HepG2 (cell line): ENCODE results near the gene LZTR1. TPM values are rescaled to one million over a fixed set of nuclear protein-coding genes. Genes with fewer than 3 reads are reported as not detected.
A peak's percentile ranks its signal among the peaks of the same experiment; 100 is the strongest.

ENCODE experiments used
- LRRFIP1 ChIP-seq: sonication (generic); formaldehyde crosslinking; conservative IDR thresholded peaks from 2 replicates; pipeline ENCODE4 v1.4.0; 2020; ENCODE audit warnings: missing genetic modification reagents
- MTERF4 ChIP-seq: sonication (generic); formaldehyde crosslinking; IDR thresholded peaks from 2 replicates; pipeline ENCODE4 v1.8.0; 2023; ENCODE audit warnings: mild to moderate bottlenecking, missing genetic modification reagents
- SALL1 ChIP-seq: sonication (generic); formaldehyde crosslinking; IDR thresholded peaks from 2 replicates; pipeline ENCODE4 v1.8.0; 2022; ENCODE audit warnings: mild to moderate bottlenecking, missing genetic modification reagents
- TBX3 ChIP-seq: fragments of 450-650 bp; IDR thresholded peaks from 2 replicates; pipeline ENCODE4 v1.6.1; 2017; ENCODE audit warnings: antibody characterized with exemption, mild to moderate bottlenecking, inconsistent platforms, borderline replicate concordance
- ZIK1 ChIP-seq: sonication (generic); formaldehyde crosslinking; IDR thresholded peaks from 2 replicates; pipeline ENCODE4 v1.5.0; 2020; ENCODE audit warnings: mild to moderate bottlenecking, low read depth, missing genetic modification reagents, borderline replicate concordance
- ZNF333 ChIP-seq: sonication (generic); formaldehyde crosslinking; IDR thresholded peaks from 2 replicates; pipeline ENCODE4 v1.4.0; 2020; ENCODE audit warnings: mild to moderate bottlenecking, missing genetic modification reagents, borderline replicate concordance
- ZNF572 ChIP-seq: sonication (generic); formaldehyde crosslinking; IDR thresholded peaks from 2 replicates; pipeline ENCODE4 v1.5.1; 2020; ENCODE audit warnings: mild to moderate bottlenecking, missing genetic modification reagents
- polyA plus RNA-seq, 8 experiments: library from polyadenylated mRNA; depleted of rRNA in 3 of 8; stranded (reverse) in 7 of 8; unstranded in 1 of 8; fragments of >200 nt; fragmentation: Illumina TruSeq in 4 of 8; extraction: Trizol in 4 of 8; gene quantifications; 2 replicates each; pipeline versions ENCODE4 v1.2.1 to v1.2.3, GENCODE V29; 2011 to 2016; ENCODE audit warnings: low read depth in 4 of 8, missing spikeins in 1 of 8, mixed read lengths in 1 of 8; ENCODE audit not compliant: insufficient read depth in 1 of 8
- total RNA-seq, 5 experiments: library from RNA; depleted of rRNA; stranded (reverse); fragments of >200 nt; fragmentation: Illumina TruSeq; extraction: Trizol; gene quantifications; 2 replicates each; pipeline ENCODE4 v1.2.3, GENCODE V29; 2016; ENCODE audit warnings: low read depth in 1 of 5
- TF ChIP-seq, protein P1 (sequence below): sonication (generic); formaldehyde crosslinking; IDR thresholded peaks from 2 replicates; pipeline ENCODE4 v1.8.0; 2022; ENCODE audit warnings: missing genetic modification reagents, mild to moderate bottlenecking, inconsistent platforms, borderline replicate concordance
- TF ChIP-seq, protein P2 (sequence below): sonication (generic); formaldehyde crosslinking; IDR thresholded peaks from 2 replicates; pipeline ENCODE4 v1.9.0; 2021; ENCODE audit warnings: missing genetic modification reagents, borderline replicate concordance
- TF ChIP-seq, protein P3 (sequence below): sonication (generic); formaldehyde crosslinking; IDR thresholded peaks from 2 replicates; pipeline ENCODE4 v1.5.1; 2020; ENCODE audit warnings: mild to moderate bottlenecking, missing genetic modification reagents, moderate library complexity
- TF ChIP-seq, protein P4 (sequence below): sonication (generic); formaldehyde crosslinking; IDR thresholded peaks from 2 replicates; pipeline ENCODE4 v1.4.0; 2020; ENCODE audit warnings: missing genetic modification reagents, borderline replicate concordance

Gene LZTR1
- total and polyA plus RNA-seq, 2 of the 13 experiments (the other 11 are each of a cell fraction or from before 2014, with no cell fraction given) = 21.8 to 22.4 TPM

- TF ChIP-seq, protein P1, sequence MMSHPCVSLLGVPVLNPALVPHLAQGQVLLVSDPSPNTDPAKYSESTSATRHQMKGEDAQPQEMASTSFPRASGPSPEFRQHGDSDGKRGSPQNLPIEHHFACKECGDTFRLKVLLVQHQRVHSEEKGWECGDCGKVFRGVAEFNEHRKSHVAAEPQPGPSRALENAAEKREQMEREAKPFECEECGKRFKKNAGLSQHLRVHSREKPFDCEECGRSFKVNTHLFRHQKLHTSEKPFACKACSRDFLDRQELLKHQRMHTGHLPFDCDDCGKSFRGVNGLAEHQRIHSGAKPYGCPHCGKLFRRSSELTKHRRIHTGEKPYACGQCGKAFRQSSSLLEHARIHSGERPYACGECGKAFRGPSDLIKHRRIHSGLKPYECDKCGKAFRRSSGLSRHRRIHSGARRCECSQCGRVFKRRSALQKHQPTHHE (CRISPR knock-in tag) = no peak
- TF ChIP-seq ZNF333 (CRISPR knock-in tag) = no peak
- TF ChIP-seq TBX3 = 0 out of 2 replicates have a peak, but pooled peaks have one; percentile 16
- TF ChIP-seq SALL1 (CRISPR knock-in tag) = peak; percentile 37
- TF ChIP-seq MTERF4 (CRISPR knock-in tag) = no peak
- TF ChIP-seq, protein P2, sequence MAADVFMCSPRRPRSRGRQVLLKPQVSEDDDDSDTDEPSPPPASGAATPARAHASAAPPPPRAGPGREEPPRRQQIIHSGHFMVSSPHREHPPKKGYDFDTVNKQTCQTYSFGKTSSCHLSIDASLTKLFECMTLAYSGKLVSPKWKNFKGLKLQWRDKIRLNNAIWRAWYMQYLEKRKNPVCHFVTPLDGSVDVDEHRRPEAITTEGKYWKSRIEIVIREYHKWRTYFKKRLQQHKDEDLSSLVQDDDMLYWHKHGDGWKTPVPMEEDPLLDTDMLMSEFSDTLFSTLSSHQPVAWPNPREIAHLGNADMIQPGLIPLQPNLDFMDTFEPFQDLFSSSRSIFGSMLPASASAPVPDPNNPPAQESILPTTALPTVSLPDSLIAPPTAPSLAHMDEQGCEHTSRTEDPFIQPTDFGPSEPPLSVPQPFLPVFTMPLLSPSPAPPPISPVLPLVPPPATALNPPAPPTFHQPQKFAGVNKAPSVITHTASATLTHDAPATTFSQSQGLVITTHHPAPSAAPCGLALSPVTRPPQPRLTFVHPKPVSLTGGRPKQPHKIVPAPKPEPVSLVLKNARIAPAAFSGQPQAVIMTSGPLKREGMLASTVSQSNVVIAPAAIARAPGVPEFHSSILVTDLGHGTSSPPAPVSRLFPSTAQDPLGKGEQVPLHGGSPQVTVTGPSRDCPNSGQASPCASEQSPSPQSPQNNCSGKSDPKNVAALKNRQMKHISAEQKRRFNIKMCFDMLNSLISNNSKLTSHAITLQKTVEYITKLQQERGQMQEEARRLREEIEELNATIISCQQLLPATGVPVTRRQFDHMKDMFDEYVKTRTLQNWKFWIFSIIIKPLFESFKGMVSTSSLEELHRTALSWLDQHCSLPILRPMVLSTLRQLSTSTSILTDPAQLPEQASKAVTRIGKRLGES (CRISPR knock-in tag) = no peak
- TF ChIP-seq ZNF572 (CRISPR knock-in tag) = 0 out of 2 replicates have a peak, but pooled peaks have one; percentile 24
- TF ChIP-seq, protein P3, sequence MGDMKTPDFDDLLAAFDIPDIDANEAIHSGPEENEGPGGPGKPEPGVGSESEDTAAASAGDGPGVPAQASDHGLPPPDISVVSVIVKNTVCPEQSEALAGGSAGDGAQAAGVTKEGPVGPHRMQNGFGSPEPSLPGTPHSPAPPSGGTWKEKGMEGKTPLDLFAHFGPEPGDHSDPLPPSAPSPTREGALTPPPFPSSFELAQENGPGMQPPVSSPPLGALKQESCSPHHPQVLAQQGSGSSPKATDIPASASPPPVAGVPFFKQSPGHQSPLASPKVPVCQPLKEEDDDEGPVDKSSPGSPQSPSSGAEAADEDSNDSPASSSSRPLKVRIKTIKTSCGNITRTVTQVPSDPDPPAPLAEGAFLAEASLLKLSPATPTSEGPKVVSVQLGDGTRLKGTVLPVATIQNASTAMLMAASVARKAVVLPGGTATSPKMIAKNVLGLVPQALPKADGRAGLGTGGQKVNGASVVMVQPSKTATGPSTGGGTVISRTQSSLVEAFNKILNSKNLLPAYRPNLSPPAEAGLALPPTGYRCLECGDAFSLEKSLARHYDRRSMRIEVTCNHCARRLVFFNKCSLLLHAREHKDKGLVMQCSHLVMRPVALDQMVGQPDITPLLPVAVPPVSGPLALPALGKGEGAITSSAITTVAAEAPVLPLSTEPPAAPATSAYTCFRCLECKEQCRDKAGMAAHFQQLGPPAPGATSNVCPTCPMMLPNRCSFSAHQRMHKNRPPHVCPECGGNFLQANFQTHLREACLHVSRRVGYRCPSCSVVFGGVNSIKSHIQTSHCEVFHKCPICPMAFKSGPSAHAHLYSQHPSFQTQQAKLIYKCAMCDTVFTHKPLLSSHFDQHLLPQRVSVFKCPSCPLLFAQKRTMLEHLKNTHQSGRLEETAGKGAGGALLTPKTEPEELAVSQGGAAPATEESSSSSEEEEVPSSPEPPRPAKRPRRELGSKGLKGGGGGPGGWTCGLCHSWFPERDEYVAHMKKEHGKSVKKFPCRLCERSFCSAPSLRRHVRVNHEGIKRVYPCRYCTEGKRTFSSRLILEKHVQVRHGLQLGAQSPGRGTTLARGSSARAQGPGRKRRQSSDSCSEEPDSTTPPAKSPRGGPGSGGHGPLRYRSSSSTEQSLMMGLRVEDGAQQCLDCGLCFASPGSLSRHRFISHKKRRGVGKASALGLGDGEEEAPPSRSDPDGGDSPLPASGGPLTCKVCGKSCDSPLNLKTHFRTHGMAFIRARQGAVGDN (CRISPR knock-in tag) = peak; percentile 87
- no peak for TF ChIP-seq ZIK1 (CRISPR knock-in tag)
- TF ChIP-seq, protein P4, sequence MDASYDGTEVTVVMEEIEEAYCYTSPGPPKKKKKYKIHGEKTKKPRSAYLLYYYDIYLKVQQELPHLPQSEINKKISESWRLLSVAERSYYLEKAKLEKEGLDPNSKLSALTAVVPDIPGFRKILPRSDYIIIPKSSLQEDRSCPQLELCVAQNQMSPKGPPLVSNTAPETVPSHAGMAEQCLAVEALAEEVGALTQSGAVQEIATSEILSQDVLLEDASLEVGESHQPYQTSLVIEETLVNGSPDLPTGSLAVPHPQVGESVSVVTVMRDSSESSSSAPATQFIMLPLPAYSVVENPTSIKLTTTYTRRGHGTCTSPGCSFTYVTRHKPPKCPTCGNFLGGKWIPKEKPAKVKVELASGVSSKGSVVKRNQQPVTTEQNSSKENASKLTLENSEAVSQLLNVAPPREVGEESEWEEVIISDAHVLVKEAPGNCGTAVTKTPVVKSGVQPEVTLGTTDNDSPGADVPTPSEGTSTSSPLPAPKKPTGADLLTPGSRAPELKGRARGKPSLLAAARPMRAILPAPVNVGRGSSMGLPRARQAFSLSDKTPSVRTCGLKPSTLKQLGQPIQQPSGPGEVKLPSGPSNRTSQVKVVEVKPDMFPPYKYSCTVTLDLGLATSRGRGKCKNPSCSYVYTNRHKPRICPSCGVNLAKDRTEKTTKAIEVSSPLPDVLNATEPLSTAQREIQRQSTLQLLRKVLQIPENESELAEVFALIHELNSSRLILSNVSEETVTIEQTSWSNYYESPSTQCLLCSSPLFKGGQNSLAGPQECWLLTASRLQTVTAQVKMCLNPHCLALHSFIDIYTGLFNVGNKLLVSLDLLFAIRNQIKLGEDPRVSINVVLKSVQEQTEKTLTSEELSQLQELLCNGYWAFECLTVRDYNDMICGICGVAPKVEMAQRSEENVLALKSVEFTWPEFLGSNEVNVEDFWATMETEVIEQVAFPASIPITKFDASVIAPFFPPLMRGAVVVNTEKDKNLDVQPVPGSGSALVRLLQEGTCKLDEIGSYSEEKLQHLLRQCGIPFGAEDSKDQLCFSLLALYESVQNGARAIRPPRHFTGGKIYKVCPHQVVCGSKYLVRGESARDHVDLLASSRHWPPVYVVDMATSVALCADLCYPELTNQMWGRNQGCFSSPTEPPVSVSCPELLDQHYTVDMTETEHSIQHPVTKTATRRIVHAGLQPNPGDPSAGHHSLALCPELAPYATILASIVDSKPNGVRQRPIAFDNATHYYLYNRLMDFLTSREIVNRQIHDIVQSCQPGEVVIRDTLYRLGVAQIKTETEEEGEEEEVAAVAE (CRISPR knock-in tag) = 0 out of 2 replicates have a peak, but pooled peaks have one; percentile 31
- TF ChIP-seq LRRFIP1 (CRISPR knock-in tag) = no peak
Measured at GRCh38 chr22:20951932-20952380, 30.1 kb upstream of the LZTR1 start (continued).
